Measurements from ENCODE around the gene C10orf90.

C10orf90 gene

DNA sequence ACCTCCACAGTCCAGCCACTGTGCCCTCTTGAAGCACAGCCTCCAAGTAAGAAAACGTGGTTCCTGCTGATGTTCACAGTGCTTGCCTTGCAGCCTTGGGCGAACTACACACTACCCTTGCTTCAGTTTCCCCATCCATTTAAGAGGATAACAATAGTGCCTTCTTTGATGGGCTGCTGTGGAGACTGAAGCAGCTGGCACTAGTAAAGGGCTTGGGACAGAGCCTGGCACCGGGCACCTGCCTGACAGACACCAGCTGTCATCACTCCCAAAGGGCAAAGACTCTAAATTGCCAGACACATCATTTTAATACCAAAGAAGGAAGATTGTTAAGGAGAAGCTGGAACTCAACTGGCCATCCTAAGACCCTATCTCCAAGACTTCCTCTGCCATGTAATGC is 3.1 kb upstream of the C10orf90 start:
- no peak for DNase-seq (ENCODE audit: low read depth)

- no peak for DNase-seq (ENCODE audit: low read depth)
Measured at GRCh38 chr10:126671402-126671975, 996 bp upstream of the C10orf90 start.

GRCh38 chr10:126670895-126671261 is 385 bp upstream of the C10orf90 start:
- DNase-seq (ENCODE audit: low read depth), result no peak

DNA sequence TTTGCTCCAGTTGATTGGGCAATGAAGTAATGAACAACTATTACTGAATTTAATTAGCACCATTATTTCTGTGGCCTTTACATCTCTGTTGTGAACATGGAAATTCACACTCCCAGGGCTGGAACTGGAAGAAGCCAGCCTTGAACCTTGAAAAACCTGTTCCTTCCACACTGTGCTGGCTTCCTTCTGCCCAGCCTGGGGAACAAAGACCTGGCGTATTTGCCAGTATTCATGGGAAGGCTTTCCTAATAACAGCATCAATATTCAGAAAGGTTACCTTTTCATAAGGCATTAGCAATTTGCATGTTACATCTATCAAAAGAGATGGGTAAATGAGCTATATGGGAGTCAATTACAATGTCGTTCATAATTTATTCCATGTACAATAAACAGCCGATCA is 1.3 kb downstream of the C10orf90 start:
- no peak for DNase-seq (ENCODE audit: low read depth)

DNA sequence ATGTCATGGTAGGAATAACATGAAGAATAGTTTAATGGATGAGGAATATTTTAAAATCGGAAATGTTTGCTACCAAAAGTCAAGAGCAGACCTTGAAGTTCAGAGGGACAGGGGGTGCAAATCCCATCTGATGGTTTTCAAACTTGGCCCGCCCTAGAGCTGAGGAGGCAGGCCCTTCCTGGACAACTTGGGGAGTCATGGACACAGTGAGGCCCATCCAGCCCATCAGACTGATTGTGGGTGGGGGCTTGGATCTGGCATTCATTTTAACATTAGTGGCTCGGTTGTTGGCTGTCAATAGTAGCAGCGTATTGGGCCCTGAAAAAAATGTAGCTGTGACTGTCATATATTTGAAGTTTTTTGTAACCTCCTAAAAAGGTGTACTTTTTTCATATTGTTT is 2.0 kb downstream of the C10orf90 start:
- no peak for DNase-seq (ENCODE audit: low read depth)

- no peak for DNase-seq (ENCODE audit: low read depth)
Measured at GRCh38 chr10:126667568-126667967, 2.9 kb downstream of the C10orf90 start.

GRCh38 chr10:126665207-126665606 is 5.3 kb downstream of the C10orf90 start:
- DNase-seq (ENCODE audit: low read depth), result no peak

DNA sequence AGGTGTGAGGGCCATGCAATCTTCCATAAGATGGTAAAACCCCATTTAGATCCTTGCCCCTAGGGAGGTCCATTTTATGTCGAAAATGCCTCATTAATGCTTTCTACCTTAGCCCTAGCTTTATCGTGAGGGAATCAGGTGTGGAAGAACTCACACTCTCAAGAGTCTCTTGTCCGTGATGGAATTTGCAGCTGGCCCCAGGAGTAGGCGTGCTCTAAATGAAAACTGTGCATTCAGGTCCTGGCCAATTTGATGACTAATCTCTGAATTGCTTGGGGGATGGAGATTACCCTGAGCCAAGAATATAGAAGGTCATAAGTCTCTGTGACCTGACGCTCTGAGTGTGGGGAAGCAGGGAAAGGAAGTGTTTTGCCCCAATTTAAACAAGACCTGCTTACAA is 6.6 kb downstream of the C10orf90 start:
- no peak for DNase-seq (ENCODE audit: low read depth)

- DNase-seq (ENCODE audit: low read depth), result no peak
Measured at GRCh38 chr10:126663328-126663727, 7.2 kb downstream of the C10orf90 start.

GRCh38 chr10:126661841-126662515 is 8.5 kb downstream of the C10orf90 start:
- DNase-seq (ENCODE audit: low read depth), result no peak

GRCh38 chr10:126661356-126661755 is 9.1 kb downstream of the C10orf90 start:
- no peak for DNase-seq (ENCODE audit: low read depth)

- DNase-seq (ENCODE audit: low read depth), result no peak
Measured at GRCh38 chr10:126659750-126660149, 10.7 kb downstream of the C10orf90 start.

DNA sequence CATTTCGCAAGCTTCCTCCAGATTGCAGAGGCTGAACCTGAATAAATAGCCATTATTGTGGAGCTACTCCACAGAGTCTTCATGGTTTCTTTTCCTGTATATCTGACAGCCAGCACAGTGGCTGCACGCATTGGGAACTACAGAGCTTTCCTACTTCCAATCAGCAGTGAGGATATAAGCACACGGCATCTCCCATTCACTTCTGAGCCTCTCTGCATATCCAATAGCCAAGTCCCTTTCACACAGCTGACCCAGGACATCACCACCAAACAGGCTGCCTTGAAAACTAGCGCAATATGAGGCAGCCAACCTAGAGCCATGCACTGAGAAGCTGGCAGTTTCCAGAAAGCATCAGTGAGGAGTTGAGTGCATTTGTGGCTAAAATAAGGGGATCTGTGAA is 11.6 kb downstream of the C10orf90 start:
- DNase-seq (ENCODE audit: low read depth), result no peak

- DNase-seq (ENCODE audit: low read depth), result no peak
Measured at GRCh38 chr10:126654579-126654978, 15.9 kb downstream of the C10orf90 start.

DNA sequence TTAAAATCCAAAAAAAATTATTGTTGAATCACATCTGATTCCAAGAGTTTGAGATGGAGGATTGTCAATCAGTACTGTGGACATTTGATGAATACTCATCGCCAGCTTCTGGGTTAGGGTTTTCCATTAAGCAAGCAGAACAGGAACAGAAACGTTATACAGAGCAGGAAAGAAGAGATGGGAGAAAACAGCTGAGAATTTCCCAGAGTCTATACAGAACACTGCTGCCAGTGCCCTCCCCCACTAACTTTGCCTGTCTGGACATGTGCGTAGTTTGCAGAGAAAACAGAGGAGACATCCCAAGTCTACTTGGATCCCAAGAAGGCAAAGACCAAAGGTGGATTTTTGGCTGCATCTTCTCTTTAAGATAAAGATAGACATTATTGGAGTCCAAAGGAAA is 19.0 kb downstream of the C10orf90 start:
- no peak for DNase-seq (ENCODE audit: low read depth)

DNA sequence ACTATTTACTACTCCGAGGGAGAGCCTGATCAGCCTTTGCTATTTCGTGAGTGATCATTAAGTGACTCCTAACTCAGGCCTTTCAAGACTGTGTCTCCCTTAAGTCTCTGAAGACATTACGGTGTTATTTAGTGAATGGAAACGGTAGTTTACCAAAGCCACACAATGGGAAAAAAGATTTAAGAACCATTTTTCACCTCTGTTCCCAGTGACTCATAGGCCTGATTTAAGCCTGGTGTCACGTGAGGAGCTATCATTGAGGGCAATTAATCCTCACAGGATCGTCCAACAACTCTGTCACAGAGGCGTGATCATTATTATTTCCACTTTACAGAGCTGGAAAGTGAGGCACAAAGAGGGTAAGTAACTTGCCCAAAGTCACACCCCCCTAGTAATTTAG is 20.3 kb downstream of the C10orf90 start:
- no peak for DNase-seq (ENCODE audit: low read depth)

GRCh38 chr10:126647116-126647515 is 23.4 kb downstream of the C10orf90 start:
- DNase-seq (ENCODE audit: low read depth), result no peak

- DNase-seq (ENCODE audit: low read depth), result no peak
Measured at GRCh38 chr10:126646110-126646509, 24.4 kb downstream of the C10orf90 start.

GRCh38 chr10:126640401-126640800 is 30.1 kb downstream of the C10orf90 start:
- no peak for DNase-seq (ENCODE audit: low read depth)

DNA sequence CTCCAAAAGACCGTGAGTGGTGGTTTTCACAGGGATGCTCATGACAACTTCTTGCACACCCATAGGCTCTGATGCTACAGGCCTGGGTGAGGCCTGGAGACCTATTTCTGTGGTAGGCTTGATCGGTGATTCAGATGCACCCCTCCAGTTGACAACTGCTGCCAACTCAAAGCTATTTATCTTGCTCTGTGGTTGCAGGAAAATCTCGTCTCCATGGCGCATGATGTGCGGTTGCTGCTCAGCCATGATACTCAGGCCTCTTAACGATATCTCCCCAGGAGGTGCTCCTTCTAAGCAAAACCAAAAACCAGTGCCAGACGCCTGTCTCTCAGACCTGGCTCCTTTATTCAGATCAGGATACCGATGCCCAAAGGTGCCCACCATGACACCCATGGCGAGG is 31.4 kb downstream of the C10orf90 start:
- no peak for DNase-seq (ENCODE audit: low read depth)

GRCh38 chr10:126638542-126638941 is 32.0 kb downstream of the C10orf90 start:
- DNase-seq (ENCODE audit: low read depth), result no peak

GRCh38 chr10:126637501-126637900 is 33.0 kb downstream of the C10orf90 start:
- DNase-seq (ENCODE audit: low read depth), result no peak

GRCh38 chr10:126634911-126635310 is 35.6 kb downstream of the C10orf90 start:
- DNase-seq (ENCODE audit: low read depth), result no peak

- no peak for DNase-seq (ENCODE audit: low read depth)
Measured at GRCh38 chr10:126634347-126634746, 36.1 kb downstream of the C10orf90 start.

Data from stimulated activated CD4-positive, alpha-beta T cell treated with anti-CD3 and anti-CD28 coated beads, Interleukin-2, amount 100 ng/mL, for 4 hours (primary cell).